DMS153 treated with DMSO at 0.1 percent for 48 hours (cell line): ENCODE data around the gene ASL.
"Not testable (repeated sequence)": the region's sequence is repeated elsewhere in the genome, so short reads cannot be mapped to it uniquely, and the experiment has no call there.

Experiments
- DNase-seq: peaks from one replicate; lab custom pipeline; 2025; ENCODE audit not compliant: unreplicated experiment; lab: John Stamatoyannopoulos, UW

Gene ASL

GRCh38 chr7:66116680-66117420 is 41.2 kb downstream of the ASL start:
- DNase-seq, result not testable (repeated sequence)

GRCh38 chr7:66118603-66119002 is 43.0 kb downstream of the ASL start:
- DNase-seq, result no peak

GRCh38 chr7:66119245-66119850 is 43.7 kb downstream of the ASL start:
- no peak for DNase-seq

- no peak for DNase-seq
Measured at GRCh38 chr7:66123175-66123528, 47.5 kb downstream of the ASL start.

- DNase-seq, result not testable (repeated sequence)
Measured at GRCh38 chr7:66124569-66124861, 48.9 kb downstream of the ASL start.

- DNase-seq, result no peak
Measured at GRCh38 chr7:66125052-66125694, 49.6 kb downstream of the ASL start.

- not testable (repeated sequence) for DNase-seq
Measured at GRCh38 chr7:66125781-66126352, 50.2 kb downstream of the ASL start.

GRCh38 chr7:66127172-66127571 is 51.6 kb downstream of the ASL start:
- DNase-seq, result not testable (repeated sequence)

- no peak for DNase-seq
Measured at GRCh38 chr7:66138994-66139752, 63.6 kb downstream of the ASL start.

- no peak for DNase-seq
Measured at GRCh38 chr7:66140924-66141323, 65.3 kb downstream of the ASL start.

GRCh38 chr7:66142334-66142733 is 66.7 kb downstream of the ASL start:
- DNase-seq, result no peak

- DNase-seq, result no peak
Measured at GRCh38 chr7:66142996-66143395, 67.4 kb downstream of the ASL start.
